Transverse colon (tissue), 3 donors: Measurements from ENCODE around the gene GDPGP1.

Source experiments
- CTCF ChIP-seq, 5 experiments: fragments of 200-600 bp in 3 of 5; fragments of 450-650 bp in 2 of 5; sonication (generic) in 3 of 5; IDR thresholded peaks; 1 replicate in 2 of 5; 2 replicates in 3 of 5; pipeline ENCODE4 v1.5.1; 2016 to 2017; ENCODE audit warnings: antibody characterized with exemption in 5 of 5, inconsistent platforms in 3 of 5, mild to moderate bottlenecking in 2 of 5, moderate library complexity in 1 of 5
- POLR2A ChIP-seq: fragments of 450-650 bp; IDR thresholded peaks from one replicate; pipeline ENCODE4 v1.6.1; 2016; ENCODE audit warnings: antibody characterized with exemption, mild to moderate bottlenecking, moderate library complexity

GRCh38 chr15:90248789-90249202 lies 14.8 kb downstream of the GDPGP1 start:
- TF ChIP-seq CTCF (IDR thresholded peaks at IDR 0.05), result no peak
- TF ChIP-seq POLR2A, result no peak
